ENCODE results near the gene TTLL5.

DNA sequence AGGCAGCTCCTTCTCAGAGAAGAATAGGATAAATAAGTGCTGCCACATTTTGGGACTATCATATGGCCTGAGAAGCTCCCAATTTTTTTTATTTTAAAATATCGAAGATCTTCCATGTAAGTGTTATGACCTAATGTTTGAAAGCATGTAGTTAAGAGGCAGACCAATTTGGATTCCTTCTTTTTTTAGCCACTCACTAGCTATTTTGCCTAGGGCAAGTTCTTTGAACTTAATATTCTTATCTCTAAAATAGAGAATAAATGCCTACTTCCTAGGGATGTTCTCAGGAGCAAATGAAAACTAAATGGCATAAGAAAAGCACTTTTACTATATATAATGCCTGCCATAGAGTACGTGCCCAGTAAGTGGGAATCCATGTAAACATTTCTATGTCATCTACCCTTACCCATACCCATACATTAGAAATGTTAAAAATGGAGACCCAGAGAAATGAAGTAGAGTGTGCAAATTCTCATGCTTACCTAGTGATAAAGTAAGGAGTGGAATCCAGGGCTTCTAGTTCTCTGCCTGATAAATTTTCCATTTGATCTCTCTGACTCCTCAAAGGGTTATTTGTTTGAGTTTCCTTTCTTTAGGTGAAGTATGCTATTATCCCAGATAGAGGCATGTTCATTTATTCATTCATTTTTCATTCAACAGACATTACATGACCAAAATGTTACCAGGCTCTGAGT lies 172.4 kb downstream of the TTLL5 start:
- TF ChIP-seq, protein P1, sequence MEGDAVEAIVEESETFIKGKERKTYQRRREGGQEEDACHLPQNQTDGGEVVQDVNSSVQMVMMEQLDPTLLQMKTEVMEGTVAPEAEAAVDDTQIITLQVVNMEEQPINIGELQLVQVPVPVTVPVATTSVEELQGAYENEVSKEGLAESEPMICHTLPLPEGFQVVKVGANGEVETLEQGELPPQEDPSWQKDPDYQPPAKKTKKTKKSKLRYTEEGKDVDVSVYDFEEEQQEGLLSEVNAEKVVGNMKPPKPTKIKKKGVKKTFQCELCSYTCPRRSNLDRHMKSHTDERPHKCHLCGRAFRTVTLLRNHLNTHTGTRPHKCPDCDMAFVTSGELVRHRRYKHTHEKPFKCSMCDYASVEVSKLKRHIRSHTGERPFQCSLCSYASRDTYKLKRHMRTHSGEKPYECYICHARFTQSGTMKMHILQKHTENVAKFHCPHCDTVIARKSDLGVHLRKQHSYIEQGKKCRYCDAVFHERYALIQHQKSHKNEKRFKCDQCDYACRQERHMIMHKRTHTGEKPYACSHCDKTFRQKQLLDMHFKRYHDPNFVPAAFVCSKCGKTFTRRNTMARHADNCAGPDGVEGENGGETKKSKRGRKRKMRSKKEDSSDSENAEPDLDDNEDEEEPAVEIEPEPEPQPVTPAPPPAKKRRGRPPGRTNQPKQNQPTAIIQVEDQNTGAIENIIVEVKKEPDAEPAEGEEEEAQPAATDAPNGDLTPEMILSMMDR (IDR thresholded peaks at IDR 0.05; ENCODE audit: low read depth, low read length, poor library complexity, severe bottlenecking), result no peak
- TF ChIP-seq EZH2phosphoT487 (IDR thresholded peaks at IDR 0.05; ENCODE audit: borderline replicate concordance, low read length), result no peak

All from DOHH2 (cell line).